Keratinocyte (primary cell): ENCODE results near the gene ANTXR2. TPM values are rescaled to one million over a fixed set of nuclear protein-coding genes. Genes with fewer than 3 reads are reported as not detected.
A peak's percentile ranks its signal among the peaks of the same experiment; 100 is the strongest.

Experiments used
- DNase-seq: peaks from one replicate; pipeline ENCODE4 v3.0.0-alpha.2; 2011; ENCODE audit warnings: low read depth, missing footprints, low spot score
- FAIRE-seq: peaks from 2 replicates; lab custom pipeline; 2011; peaks lifted over from hg19 to GRCh38; lab: Jason Lieb, UNC
- H2AFZ ChIP-seq: 2 replicates; pipeline ENCODE4 v1.6.0; 2012; ENCODE audit warnings: low read length, control low read depth, inconsistent platforms; ENCODE audit not compliant: control insufficient read depth
- H3K27ac ChIP-seq: 2 replicates; pipeline ENCODE4 v1.5.1; 2011; ENCODE audit warnings: low read length; ENCODE audit not compliant: control insufficient read depth, insufficient read depth
- H3K27me3 ChIP-seq: 3 replicates; pipeline ENCODE4 v1.6.0; 2011; ENCODE audit warnings: low read length; ENCODE audit not compliant: control insufficient read depth, insufficient read depth; ENCODE audit errors: extremely low read depth
- H3K36me3 ChIP-seq, 2 experiments: 2 replicates in 1 of 2; 3 replicates in 1 of 2; pipeline ENCODE4 v1.5.1; 2011; ENCODE audit warnings: low read length in 2 of 2, mild to moderate bottlenecking in 1 of 2; ENCODE audit not compliant: control insufficient read depth in 2 of 2, insufficient read depth in 2 of 2; ENCODE audit errors: extremely low read depth in 1 of 2
- H3K4me1 ChIP-seq: 3 replicates; pipeline ENCODE4 v1.5.1; 2011; ENCODE audit warnings: low read length; ENCODE audit not compliant: control insufficient read depth, insufficient read depth; ENCODE audit errors: extremely low read depth
- H3K4me2 ChIP-seq: 3 replicates; pipeline ENCODE4 v1.6.0; 2011; ENCODE audit warnings: low read depth, low read length; ENCODE audit not compliant: control insufficient read depth, insufficient read depth; ENCODE audit errors: extremely low read depth
- H3K4me3 ChIP-seq, 3 experiments: fragments of 200-600 bp in 1 of 3; sonication (generic) in 1 of 3; 2 replicates in 2 of 3; 3 replicates in 1 of 3; pipeline ENCODE4 v1.5.1; 2011 to 2016; ENCODE audit warnings: low read length in 3 of 3, mild to moderate bottlenecking in 3 of 3, control low read depth in 2 of 3, inconsistent platforms in 1 of 3, low read depth in 1 of 3, mixed read lengths in 1 of 3, mixed run types in 1 of 3, moderate library complexity in 1 of 3; ENCODE audit not compliant: control insufficient read depth in 2 of 3, insufficient read depth in 2 of 3; ENCODE audit errors: extremely low read depth in 1 of 3
- H3K79me2 ChIP-seq: 2 replicates; pipeline ENCODE4 v1.6.0; 2012; ENCODE audit warnings: low read length; ENCODE audit not compliant: control insufficient read depth, insufficient read depth
- H3K9ac ChIP-seq: 3 replicates; pipeline ENCODE4 v1.6.0; 2011; ENCODE audit warnings: low read length; ENCODE audit not compliant: control insufficient read depth, insufficient read depth; ENCODE audit errors: extremely low read depth
- H3K9me1 ChIP-seq: 3 replicates; pipeline ENCODE4 v1.6.0; 2011; ENCODE audit warnings: low read length; ENCODE audit not compliant: control insufficient read depth, insufficient read depth; ENCODE audit errors: extremely low read depth
- H3K9me3 ChIP-seq: 2 replicates; pipeline ENCODE4 v1.5.1; 2012; ENCODE audit warnings: low read depth, low read length; ENCODE audit not compliant: control insufficient read depth
- H4K20me1 ChIP-seq: 3 replicates; pipeline ENCODE4 v1.6.0; 2011; ENCODE audit warnings: low read length; ENCODE audit not compliant: control insufficient read depth, insufficient read depth; ENCODE audit errors: extremely low read depth
- EZH2 ChIP-seq: IDR thresholded peaks from one replicate; pipeline ENCODE4 v1.6.1; 2012; ENCODE audit warnings: inconsistent platforms, mild to moderate bottlenecking, low read length, moderate library complexity
- dilution Hi-C: fragments of 300-500 bp; cut with MboI; formaldehyde crosslinking; loops from one replicate; pipeline ENCODE4 v1.7.0; 2020; ENCODE audit warnings: low sequenced_read_pairs; ENCODE audit not compliant: extremely low pct_ligation_motif_present
- polyA plus RNA-seq, 5 experiments: library from polyadenylated mRNA; depleted of rRNA in 3 of 5; stranded (reverse) in 3 of 5; stranded (forward) in 1 of 5; unstranded in 1 of 5; fragments of >200 nt; gene quantifications; 1 replicate in 1 of 5; 2 replicates in 3 of 5; 3 replicates in 1 of 5; pipeline versions ENCODE4 v1.2.1 to v1.2.3, GENCODE V29; 2011 to 2012; ENCODE audit warnings: missing spikeins in 2 of 5, low read depth in 1 of 5, low replicate concordance in 1 of 5
- TF ChIP-seq, protein P1 (sequence below), 3 experiments: IDR thresholded peaks in 1 of 3; conservative IDR thresholded peaks in 1 of 3; optimal IDR thresholded peaks in 1 of 3; 2 replicates in 2 of 3; 3 replicates in 1 of 3; pipeline versions ENCODE3 to v1.5.1; 2011; ENCODE audit warnings: low read length in 3 of 3, mild to moderate bottlenecking in 3 of 3, moderate library complexity in 2 of 3, control low read depth in 1 of 3, inconsistent platforms in 1 of 3; ENCODE audit not compliant: insufficient read depth in 2 of 3; ENCODE audit errors: extremely low read depth in 1 of 3

The ANTXR2 gene
- polyA plus RNA-seq, 1 donor (not counting 4 experiments of a cell fraction or from before 2014, with no cell fraction given) = 89.1 TPM

DNA sequence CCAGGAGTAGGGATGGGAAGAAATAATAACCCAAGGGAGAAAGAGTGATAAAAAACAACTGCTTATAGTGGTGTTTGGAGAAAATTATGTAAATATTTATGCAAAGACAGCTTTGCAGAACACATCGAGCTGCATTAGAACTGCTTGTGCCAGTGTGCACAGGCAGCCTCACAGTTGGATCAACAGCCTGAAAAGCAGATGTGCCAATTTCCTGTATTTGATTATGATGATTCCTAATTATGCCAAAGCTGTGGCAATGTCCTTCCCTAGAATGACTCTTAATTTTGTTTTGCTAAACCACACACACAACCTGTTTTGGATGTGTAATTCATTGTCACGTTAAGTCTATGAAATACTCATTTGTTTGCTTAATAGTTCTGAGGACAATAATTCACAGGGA is 30.6 kb upstream of the ANTXR2 start:
- dilution Hi-C loops = no loop called here
- no peak for FAIRE-seq

DNA sequence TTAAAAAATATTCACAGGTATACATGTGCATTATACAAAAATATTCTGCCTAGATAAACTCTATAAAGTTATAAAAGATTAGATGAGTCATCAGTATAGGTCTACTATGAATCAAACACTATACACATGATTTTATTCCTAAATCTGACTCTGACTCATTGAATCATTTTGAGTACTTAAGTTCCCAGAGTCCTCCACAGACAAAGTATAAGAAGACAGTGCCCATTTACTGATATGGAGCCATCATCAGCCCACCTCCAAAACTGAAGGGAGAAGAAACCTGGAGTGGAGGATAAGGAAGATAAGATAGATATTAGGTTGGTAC is 28.7 kb upstream of the ANTXR2 start:
- H2AFZ ChIP-seq = no peak overlapping the region
- peaks cover 30% of the 10 kb centered on the region for H3K4me1 ChIP-seq
- H3K9ac ChIP-seq = peak overlapping the region; percentile 26
- H3K27ac ChIP-seq = peak overlapping the region; percentile 63
- H3K4me3 ChIP-seq = no peak overlapping the region
- TF ChIP-seq, protein P1, sequence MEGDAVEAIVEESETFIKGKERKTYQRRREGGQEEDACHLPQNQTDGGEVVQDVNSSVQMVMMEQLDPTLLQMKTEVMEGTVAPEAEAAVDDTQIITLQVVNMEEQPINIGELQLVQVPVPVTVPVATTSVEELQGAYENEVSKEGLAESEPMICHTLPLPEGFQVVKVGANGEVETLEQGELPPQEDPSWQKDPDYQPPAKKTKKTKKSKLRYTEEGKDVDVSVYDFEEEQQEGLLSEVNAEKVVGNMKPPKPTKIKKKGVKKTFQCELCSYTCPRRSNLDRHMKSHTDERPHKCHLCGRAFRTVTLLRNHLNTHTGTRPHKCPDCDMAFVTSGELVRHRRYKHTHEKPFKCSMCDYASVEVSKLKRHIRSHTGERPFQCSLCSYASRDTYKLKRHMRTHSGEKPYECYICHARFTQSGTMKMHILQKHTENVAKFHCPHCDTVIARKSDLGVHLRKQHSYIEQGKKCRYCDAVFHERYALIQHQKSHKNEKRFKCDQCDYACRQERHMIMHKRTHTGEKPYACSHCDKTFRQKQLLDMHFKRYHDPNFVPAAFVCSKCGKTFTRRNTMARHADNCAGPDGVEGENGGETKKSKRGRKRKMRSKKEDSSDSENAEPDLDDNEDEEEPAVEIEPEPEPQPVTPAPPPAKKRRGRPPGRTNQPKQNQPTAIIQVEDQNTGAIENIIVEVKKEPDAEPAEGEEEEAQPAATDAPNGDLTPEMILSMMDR (optimal IDR thresholded peaks at IDR 0.05 in 1 of 3, IDR thresholded peaks at IDR 0.05 in 1 of 3, conservative IDR thresholded peaks at IDR 0.05 in 1 of 3; ENCODE audit: extremely low read depth in 1 of 3, insufficient read depth in 2 of 3, low read length in 3 of 3) = no peak
- no peak for TF ChIP-seq EZH2
- no peaks in the 10 kb centered on the region for H3K79me2 ChIP-seq
- H3K27me3 ChIP-seq = no peaks in the 10 kb centered on the region
- H3K9me3 ChIP-seq = no peaks in the 10 kb centered on the region
- H3K4me2 ChIP-seq = peak overlapping the region; percentile 1
- FAIRE-seq (peak; percentile 39), DNase-seq (no peak)
- H4K20me1 ChIP-seq = no peaks in the 10 kb centered on the region
- H3K9me1 ChIP-seq = no peaks in the 10 kb centered on the region
- dilution Hi-C loops = no loop called here
- no peaks in the 10 kb centered on the region for H3K36me3 ChIP-seq

More for the DNA sequence above, 30.6 kb upstream of the ANTXR2 start:
- no peak overlapping the region for H2AFZ ChIP-seq
- H3K27me3 ChIP-seq = no peaks in the 10 kb centered on the region
- H3K9me3 ChIP-seq = peaks cover 2% of the 10 kb centered on the region
- no peak overlapping the region for H3K4me2 ChIP-seq
- no peak overlapping the region for H3K27ac ChIP-seq
- H3K4me1 ChIP-seq = peaks cover 21% of the 10 kb centered on the region
- H3K9me1 ChIP-seq = no peaks in the 10 kb centered on the region
- no peak for DNase-seq
- no peak overlapping the region for H3K4me3 ChIP-seq
- no peaks in the 10 kb centered on the region for H3K36me3 ChIP-seq
- TF ChIP-seq, protein P1 (optimal IDR thresholded peaks at IDR 0.05 in 1 of 3, IDR thresholded peaks at IDR 0.05 in 1 of 3, conservative IDR thresholded peaks at IDR 0.05 in 1 of 3; ENCODE audit: extremely low read depth in 1 of 3, insufficient read depth in 2 of 3, low read length in 3 of 3) = no peak
- TF ChIP-seq EZH2 = no peak
- H3K9ac ChIP-seq = no peak overlapping the region
- H3K79me2 ChIP-seq = no peaks in the 10 kb centered on the region
- no peaks in the 10 kb centered on the region for H4K20me1 ChIP-seq
